ENCODE measurements around the gene CRBN. TPM values are rescaled to one million over a fixed set of nuclear protein-coding genes. Genes with fewer than 3 reads are reported as not detected.

Gene CRBN
- polyA plus RNA-seq, 1 donor from 2014 or later, result 131 TPM

DNA sequence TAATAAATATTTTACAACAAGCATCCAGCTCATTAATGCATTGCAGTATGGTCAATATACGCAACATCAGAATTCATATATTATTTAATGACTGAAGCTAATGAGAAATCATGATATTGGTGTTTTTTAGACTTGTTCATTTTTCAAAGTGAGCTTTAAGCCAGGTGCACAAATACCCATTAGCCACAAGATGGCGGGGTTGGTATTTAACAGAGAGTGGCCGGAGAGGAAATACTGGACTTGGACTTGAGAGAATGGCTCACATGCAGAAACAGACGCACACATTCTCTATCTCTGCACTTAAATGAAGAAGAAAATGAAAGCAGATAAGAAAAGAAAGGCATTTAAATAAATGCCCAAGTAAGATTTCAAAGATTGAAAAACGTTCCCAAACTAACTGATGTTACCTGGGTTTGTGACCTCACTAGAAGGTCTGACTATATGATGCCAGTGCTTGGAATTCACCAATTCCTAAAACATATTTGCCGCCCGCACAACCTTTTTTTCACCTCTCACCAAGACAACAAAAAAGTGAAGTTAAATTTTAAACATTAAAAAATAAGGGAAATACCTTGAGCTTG lies 21.2 kb upstream of the CRBN start:
- Histone ChIP-seq H3K36me3 (ENCODE audit: insufficient read depth, low read length) (no peaks in the 10 kb centered on the region), H3K9me2 (ENCODE audit: insufficient read depth, low read length) (no peaks in the 10 kb centered on the region), H3K9ac (ENCODE audit: low read length) (no peak overlapping the region), H3K4me3 (ENCODE audit: low read length) (no peak overlapping the region), H3K79me2 (replicated peaks; ENCODE audit: insufficient read depth, low read length) (no peaks in the 10 kb centered on the region), H3K27me3 (ENCODE audit: insufficient read depth, low read depth, low read length) (no peaks in the 10 kb centered on the region), H3K4me2 (ENCODE audit: low read length) (no peak overlapping the region), H3F3A (ENCODE audit: insufficient read depth, low read length, poor library complexity, severe bottlenecking) (no peaks in the 10 kb centered on the region), H3K9me3 (ENCODE audit: low read length) (no peaks in the 10 kb centered on the region), H4K20me1 (ENCODE audit: insufficient read depth) (no peaks in the 10 kb centered on the region), H3K27ac (ENCODE audit: low read length) (no peak overlapping the region), H2AFZ (ENCODE audit: low read depth, low read length) (no peak overlapping the region)
- TF ChIP-seq, protein P1, sequence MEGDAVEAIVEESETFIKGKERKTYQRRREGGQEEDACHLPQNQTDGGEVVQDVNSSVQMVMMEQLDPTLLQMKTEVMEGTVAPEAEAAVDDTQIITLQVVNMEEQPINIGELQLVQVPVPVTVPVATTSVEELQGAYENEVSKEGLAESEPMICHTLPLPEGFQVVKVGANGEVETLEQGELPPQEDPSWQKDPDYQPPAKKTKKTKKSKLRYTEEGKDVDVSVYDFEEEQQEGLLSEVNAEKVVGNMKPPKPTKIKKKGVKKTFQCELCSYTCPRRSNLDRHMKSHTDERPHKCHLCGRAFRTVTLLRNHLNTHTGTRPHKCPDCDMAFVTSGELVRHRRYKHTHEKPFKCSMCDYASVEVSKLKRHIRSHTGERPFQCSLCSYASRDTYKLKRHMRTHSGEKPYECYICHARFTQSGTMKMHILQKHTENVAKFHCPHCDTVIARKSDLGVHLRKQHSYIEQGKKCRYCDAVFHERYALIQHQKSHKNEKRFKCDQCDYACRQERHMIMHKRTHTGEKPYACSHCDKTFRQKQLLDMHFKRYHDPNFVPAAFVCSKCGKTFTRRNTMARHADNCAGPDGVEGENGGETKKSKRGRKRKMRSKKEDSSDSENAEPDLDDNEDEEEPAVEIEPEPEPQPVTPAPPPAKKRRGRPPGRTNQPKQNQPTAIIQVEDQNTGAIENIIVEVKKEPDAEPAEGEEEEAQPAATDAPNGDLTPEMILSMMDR (IDR thresholded peaks at IDR 0.05; ENCODE audit: poor library complexity, severe bottlenecking), result peak; percentile 95
- TF ChIP-seq SMC3 (conservative IDR thresholded peaks at IDR 0.05; ENCODE audit: poor library complexity), result peak; percentile 99
- no peak for TF ChIP-seq EP300 (conservative IDR thresholded peaks at IDR 0.05; ENCODE audit: poor library complexity, severe bottlenecking)
- peak; percentile 97 for TF ChIP-seq RAD21 (conservative IDR thresholded peaks at IDR 0.05)
- no peak for TF ChIP-seq MXI1 (conservative IDR thresholded peaks at IDR 0.05; ENCODE audit: poor library complexity, severe bottlenecking)

DNA sequence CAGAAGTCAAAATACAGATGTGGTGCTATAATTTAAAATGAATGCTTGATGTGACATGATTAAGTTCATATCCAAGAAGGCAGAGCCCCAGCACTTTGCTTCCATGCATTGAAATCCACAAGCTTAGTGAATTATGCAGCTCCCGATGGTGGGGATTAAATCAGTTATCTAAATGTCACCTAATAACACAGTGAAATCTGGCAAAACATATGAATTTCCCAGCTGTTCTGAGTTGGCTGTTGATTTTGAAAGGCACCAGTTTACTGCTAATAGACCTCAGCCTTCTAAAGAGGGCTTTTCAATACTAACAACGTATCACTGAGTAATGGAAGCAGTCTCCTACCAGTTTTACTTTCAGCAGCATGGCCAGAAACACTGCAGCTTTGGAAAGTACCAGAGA lies 19.8 kb upstream of the CRBN start:
- H3K79me2 ChIP-seq (replicated peaks; ENCODE audit: insufficient read depth, low read length), result no peaks in the 10 kb centered on the region
- TF ChIP-seq RAD21 (conservative IDR thresholded peaks at IDR 0.05), result no peak
- TF ChIP-seq SMC3 (conservative IDR thresholded peaks at IDR 0.05; ENCODE audit: poor library complexity), result no peak
- TF ChIP-seq EP300 (conservative IDR thresholded peaks at IDR 0.05; ENCODE audit: poor library complexity, severe bottlenecking), result no peak
- TF ChIP-seq, protein P1 (IDR thresholded peaks at IDR 0.05; ENCODE audit: poor library complexity, severe bottlenecking), result no peak
- no peak for TF ChIP-seq TAF1 (IDR thresholded peaks at IDR 0.05; ENCODE audit: low read depth)
- no peak for TF ChIP-seq EZH2 (IDR thresholded peaks at IDR 0.05; ENCODE audit: borderline replicate concordance, insufficient read depth, low read length, poor library complexity, severe bottlenecking)
- TF ChIP-seq POLR2AphosphoS5 (IDR thresholded peaks at IDR 0.05), result no peak
- no peak for TF ChIP-seq MXI1 (conservative IDR thresholded peaks at IDR 0.05; ENCODE audit: poor library complexity, severe bottlenecking)
- TF ChIP-seq, protein P2, sequence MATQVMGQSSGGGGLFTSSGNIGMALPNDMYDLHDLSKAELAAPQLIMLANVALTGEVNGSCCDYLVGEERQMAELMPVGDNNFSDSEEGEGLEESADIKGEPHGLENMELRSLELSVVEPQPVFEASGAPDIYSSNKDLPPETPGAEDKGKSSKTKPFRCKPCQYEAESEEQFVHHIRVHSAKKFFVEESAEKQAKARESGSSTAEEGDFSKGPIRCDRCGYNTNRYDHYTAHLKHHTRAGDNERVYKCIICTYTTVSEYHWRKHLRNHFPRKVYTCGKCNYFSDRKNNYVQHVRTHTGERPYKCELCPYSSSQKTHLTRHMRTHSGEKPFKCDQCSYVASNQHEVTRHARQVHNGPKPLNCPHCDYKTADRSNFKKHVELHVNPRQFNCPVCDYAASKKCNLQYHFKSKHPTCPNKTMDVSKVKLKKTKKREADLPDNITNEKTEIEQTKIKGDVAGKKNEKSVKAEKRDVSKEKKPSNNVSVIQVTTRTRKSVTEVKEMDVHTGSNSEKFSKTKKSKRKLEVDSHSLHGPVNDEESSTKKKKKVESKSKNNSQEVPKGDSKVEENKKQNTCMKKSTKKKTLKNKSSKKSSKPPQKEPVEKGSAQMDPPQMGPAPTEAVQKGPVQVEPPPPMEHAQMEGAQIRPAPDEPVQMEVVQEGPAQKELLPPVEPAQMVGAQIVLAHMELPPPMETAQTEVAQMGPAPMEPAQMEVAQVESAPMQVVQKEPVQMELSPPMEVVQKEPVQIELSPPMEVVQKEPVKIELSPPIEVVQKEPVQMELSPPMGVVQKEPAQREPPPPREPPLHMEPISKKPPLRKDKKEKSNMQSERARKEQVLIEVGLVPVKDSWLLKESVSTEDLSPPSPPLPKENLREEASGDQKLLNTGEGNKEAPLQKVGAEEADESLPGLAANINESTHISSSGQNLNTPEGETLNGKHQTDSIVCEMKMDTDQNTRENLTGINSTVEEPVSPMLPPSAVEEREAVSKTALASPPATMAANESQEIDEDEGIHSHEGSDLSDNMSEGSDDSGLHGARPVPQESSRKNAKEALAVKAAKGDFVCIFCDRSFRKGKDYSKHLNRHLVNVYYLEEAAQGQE (IDR thresholded peaks at IDR 0.05; ENCODE audit: borderline replicate concordance), result no peak
- H3K9me3 ChIP-seq (ENCODE audit: low read length), result no peaks in the 10 kb centered on the region
- H4K20me1 ChIP-seq (ENCODE audit: insufficient read depth), result no peaks in the 10 kb centered on the region
- H3K4me3 ChIP-seq (ENCODE audit: low read length), result no peak overlapping the region
- no peak overlapping the region for H2AFZ ChIP-seq (ENCODE audit: low read depth, low read length)
- H3K9ac ChIP-seq (ENCODE audit: low read length), result no peak overlapping the region
- H3K4me2 ChIP-seq (ENCODE audit: low read length), result no peak overlapping the region
- H3K9me2 ChIP-seq (ENCODE audit: insufficient read depth, low read length), result no peaks in the 10 kb centered on the region
- H3K36me3 ChIP-seq (ENCODE audit: insufficient read depth, low read length), result no peaks in the 10 kb centered on the region
- no peaks in the 10 kb centered on the region for H3K27me3 ChIP-seq (ENCODE audit: insufficient read depth, low read depth, low read length)
- H3F3A ChIP-seq (ENCODE audit: insufficient read depth, low read length, poor library complexity, severe bottlenecking), result no peaks in the 10 kb centered on the region
- H3K27ac ChIP-seq (ENCODE audit: low read length), result no peak overlapping the region

Measured in neural cell (in vitro differentiated cells).